NCI-H128 (cell line): ENCODE results near the gene CREB3L1.

Experiments used
- DNase-seq: peaks from one replicate; lab custom pipeline; 2025; ENCODE audit not compliant: unreplicated experiment; lab: John Stamatoyannopoulos, UW

Gene CREB3L1

GRCh38 chr11:46342239-46342638 lies 64.8 kb downstream of the CREB3L1 start:
- no peak for DNase-seq

- DNase-seq = no peak
Observed at GRCh38 chr11:46343520-46343919, 66.1 kb downstream of the CREB3L1 start.

- no peak for DNase-seq
Observed at GRCh38 chr11:46345131-46345597, 67.7 kb downstream of the CREB3L1 start.

DNA sequence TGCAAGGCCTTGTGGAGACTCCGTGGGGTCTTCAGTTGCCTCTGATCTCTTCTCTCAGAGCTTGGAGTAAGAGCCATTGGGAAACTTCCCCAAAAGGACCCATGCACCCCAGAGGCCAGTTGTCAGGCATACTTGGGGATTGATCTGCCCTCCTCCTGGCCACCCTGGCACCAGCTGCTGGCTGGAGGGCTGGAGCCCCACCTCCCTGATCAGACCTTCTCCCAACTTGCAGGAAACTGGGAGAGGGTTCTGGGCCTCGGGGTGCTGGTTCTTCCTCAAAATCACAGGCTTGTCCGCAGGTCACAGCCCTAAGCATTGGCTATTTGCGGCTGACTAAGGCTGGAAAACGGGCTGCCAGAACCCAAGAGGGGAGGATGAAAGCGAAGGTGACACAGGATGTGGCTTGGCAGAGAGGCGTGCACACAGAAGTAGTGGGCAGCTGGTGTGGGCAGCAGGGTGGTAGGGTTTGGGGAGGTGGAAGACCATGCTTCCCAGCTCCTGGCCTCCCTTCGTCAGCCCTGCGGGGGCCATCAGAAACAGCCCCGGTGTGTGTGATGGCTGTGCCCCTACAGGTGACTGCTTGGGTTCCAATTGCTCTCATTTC lies 68.5 kb downstream of the CREB3L1 start:
- no peak for DNase-seq

DNA sequence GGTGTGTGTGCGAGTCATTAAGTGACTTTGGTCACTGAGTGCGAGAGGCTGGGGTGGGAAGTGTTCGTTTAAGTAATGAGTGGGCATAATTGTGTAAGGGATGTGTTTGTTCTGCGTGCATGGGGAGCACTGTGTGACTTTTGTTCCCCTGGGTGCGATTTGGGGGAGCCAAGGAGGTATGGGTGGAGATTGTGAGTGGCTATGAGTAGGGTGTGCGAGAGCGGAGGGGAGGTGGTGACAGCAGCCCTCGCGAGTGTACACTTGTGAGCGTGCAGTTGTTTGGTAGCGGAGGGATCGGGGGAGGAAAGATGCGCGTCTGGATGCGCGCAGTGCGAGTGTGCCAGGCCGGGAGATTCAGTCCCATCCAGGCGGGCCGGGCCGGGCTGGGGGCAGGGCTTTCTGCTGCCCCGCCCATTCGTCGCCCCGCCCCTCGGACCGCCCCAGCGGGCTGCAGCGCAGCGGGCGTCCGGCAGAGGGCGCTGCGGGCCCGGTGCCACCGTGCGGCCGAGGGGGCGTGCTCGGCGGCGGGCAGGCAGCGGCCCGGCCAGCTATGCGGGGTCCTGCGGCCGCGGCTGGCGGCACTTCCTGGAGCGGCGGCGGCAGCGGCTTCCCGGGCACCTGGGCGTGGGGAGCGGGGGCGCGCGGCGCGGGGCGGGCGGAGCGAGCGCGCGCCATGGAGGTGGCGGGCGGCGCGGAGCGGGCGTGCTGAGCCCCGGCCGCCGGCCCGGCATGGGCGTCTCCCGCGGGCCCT lies 69.6 kb downstream of the CREB3L1 start, which contains the start of gene DGKZ:
TSS of gene DGKZ (plus strand) at position 578 of the 751 bp plus-strand sequence. CDS start 197 bp downstream, outside the sequence.
- peak; percentile 74 for DNase-seq

DNA sequence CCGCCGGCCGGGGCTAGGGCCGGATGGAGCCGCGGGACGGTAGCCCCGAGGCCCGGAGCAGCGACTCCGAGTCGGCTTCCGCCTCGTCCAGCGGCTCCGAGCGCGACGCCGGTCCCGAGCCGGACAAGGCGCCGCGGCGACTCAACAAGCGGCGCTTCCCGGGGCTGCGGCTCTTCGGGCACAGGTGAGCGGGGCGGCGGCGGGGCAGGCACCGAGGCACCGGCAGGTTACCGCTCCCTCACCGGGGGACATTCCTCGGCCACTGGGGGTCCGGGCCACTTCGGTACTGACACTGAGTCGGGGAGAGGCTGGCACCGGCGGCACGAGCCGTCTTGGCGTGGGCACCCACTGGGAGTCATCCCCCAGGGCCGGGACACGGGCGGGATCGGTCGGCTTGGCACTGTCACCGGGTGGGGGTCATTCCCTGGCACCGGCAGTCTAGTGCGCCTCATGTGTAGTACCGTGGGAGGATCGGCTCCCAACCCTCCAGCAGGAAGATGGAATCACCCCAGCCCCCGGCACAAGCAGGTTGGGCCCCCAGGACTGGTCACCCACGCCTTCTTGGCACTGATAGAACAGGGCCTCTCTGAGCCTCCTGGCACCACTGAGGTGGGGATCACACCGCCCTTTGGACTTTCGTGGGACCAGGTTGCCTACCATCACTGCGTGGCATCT lies 70.3 kb downstream of the CREB3L1 start:
- DNase-seq = no peak

DNA sequence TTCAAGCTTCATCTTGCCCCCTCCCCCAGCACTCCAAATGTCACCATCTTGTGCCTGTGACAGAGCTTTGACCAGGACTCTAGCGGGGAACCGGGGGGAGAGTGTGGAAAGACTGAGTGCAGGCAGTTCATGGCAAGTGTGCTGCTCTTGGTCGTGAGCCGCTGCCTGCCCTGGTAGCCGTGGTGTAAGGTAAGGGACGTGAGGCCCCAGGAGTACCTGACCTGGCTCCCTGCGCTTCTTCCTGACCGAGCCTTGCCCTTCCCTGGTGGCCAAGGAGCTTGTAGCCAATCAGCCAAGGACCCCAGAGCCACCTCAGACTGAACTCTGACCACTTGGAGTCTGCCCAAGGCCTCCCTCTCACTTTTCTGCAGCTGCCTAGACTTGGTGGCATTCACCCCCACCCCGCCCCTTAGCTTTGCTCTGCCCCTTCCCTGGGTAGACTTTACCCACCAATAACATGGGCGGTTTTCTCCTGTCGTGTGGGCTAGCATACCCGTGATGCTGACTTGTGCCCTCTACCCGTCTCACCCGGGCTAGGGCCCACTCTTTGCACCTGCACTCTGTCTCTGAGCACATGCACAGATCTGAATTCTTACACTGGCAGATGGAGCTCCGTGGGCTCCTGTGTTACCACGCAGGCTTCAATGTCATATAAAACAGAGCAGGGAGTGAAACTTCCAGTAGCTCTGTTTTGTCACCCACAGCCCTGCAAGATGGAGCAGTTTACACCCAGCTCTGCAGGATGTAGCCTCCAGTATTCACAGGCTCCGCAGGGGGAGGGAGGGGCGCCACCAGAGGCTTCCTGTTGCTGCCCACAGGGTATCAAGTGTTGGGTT lies 71.3 kb downstream of the CREB3L1 start:
- DNase-seq = no peak

GRCh38 chr11:46350695-46351094 lies 73.2 kb downstream of the CREB3L1 start:
- DNase-seq = no peak

GRCh38 chr11:46351148-46351547 lies 73.7 kb downstream of the CREB3L1 start:
- DNase-seq = no peak

DNA sequence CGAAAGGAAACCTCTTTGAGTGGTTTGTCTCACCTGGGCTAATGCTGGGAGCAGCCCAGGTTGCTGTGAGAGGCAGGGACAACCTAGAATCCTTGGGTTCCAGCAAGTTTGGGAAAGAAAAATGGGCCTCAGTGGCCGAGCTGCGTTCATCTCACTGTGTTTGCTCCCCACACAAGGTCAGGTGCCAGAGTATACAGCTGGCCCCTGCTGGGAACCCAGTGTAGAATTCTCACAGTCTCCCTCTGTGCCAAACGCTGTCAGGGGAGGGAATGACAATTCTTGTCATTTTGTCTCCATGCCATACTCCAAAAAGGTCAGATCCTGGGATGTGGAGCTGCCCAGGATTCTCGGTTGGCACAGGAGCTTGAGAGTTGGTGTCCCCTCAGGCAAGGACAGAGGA lies 74.1 kb downstream of the CREB3L1 start:
- DNase-seq = no peak

DNA sequence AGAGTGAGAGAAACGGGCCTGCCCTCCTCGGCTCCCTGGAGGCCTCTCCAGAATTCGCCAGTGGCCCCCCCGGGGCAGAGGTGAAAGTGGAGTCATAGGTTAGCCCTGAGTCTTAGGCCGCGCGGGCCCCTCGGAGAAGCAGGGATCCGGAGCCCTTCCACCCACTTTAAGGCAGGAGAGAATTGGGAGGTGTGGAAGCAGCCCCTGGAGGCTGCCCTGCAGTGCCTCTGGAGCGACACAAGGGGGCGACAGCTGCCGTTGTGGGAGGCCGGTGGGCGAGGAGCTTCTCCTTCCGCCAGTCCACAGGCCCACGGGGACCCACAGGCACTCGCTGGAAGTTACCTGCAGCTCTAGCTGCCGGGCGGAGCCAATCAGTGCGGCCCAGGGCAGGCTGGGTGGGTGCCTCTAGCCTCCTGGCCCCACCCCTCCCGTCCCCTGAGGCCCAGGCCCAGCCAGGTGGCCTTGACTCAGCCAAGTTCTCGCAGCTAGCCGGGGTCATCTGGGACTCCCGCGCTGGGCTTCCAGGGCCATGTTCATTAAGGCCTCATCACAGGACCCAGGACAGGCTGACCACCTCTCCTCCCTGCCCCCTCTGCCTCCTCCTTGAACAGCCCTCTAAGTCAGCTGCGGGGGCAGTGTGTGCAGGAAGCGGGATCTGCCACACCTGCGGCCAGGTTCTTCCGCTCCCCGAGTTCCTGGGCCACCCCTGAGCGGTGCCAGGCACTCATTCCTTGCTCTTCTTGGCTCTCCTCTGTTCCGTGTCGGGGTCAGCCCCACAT lies 74.8 kb downstream of the CREB3L1 start:
- no peak for DNase-seq

GRCh38 chr11:46353698-46354097 lies 76.2 kb downstream of the CREB3L1 start:
- no peak for DNase-seq

GRCh38 chr11:46356924-46357482 lies 79.5 kb downstream of the CREB3L1 start:
- no peak for DNase-seq

- no peak for DNase-seq
Observed at GRCh38 chr11:46357483-46357936, 80.0 kb downstream of the CREB3L1 start.

DNA sequence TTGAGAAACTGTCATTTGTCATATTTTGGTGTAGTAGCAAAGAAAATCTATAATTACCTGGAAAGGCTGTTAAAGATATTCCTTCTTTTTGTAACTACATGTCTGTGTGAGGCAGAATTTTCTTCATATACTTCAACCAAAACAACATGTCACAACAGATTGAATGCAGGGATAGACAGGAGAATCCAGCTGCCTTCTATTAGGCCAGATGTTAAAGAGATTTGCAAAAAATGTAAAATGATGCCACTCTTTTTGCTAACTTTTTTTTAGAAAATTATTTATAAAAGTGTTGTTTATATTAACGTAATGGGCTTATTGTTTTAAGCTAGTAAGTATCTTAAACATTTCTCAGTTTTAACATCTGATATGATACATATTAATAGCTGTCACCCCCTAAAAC lies 82.5 kb downstream of the CREB3L1 start:
- no peak for DNase-seq

DNA sequence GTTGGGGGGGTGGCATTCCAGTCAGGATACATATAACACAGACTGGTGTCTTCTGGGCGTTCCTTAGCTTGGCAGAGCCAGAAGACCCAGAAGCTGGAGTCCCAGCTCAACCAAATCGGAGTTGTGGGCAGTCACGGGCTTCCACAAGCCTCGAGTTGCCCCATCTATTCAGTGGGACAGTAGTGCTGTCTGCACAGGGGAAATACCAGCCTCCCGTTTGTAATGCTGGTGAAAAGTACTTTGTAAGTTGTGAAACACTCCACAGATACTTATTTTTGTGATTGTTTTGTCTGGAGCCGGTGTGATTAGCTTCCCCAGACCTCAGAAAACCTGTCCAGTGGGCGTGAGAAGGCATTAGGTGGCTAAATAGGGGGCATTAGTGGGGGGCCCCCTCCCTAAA lies 83.4 kb downstream of the CREB3L1 start:
- DNase-seq = no peak

GRCh38 chr11:46361283-46362155 lies 84.1 kb downstream of the CREB3L1 start:
- no peak for DNase-seq

DNA sequence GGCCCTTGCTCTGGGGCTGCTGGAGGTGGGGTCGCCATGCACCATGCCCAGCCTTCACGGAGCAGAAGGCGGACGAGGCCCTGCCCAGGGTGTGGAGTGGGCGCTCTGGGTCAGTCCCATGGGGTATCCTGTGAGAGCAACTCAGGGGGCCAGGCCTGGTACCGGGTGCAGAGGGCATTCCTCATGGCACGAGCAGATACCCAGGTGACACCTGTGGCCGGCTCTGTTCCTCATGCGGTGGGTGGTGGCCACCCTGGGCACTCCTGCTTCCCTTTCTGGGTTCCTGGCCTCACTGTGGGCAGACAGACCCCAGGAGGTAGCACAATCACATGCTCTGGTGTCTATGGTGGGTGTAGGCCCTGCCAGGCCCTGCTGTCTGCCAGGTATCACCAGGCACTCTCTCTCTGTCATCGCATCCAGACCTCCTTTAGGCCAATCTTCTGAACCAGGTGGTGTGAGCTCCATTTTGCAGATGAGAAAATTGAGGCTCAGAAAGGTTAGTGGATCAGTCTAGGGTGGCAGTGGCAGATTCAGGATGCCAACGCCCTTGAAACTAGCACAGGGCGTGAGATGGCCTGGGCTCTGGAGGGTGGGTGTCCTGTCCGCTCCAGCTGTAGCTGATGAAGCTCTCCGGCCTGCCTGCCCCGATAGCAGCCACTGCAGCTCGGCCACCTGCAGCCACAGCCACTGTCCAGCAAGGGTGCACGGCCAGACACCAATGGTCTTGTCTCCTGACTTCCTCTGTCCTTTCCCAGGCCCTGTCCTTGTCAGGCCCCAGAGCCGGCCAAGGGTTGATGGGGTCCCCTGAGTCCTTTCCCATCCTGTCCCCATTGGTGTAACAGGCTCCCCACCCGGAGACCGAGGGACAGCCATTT lies 84.9 kb downstream of the CREB3L1 start:
- no peak for DNase-seq
